Stimulated activated CD4-positive, alpha-beta T cell treated with anti-CD3 and anti-CD28 coated beads, Interleukin-1b, Interleukin-23, amount 100 ng/mL, for 4 hours (primary cell): ENCODE data around the gene MAS1L.

Source experiments
- DNase-seq, 2 donors: peaks; one replicate each; pipeline ENCODE4 v3.0.0-alpha.2; 2020; ENCODE audit warnings: low read depth in 2 of 2

MAS1L gene

GRCh38 chr6:29510202-29510601 lies 22.4 kb upstream of the MAS1L start:
- no peak for DNase-seq

DNA sequence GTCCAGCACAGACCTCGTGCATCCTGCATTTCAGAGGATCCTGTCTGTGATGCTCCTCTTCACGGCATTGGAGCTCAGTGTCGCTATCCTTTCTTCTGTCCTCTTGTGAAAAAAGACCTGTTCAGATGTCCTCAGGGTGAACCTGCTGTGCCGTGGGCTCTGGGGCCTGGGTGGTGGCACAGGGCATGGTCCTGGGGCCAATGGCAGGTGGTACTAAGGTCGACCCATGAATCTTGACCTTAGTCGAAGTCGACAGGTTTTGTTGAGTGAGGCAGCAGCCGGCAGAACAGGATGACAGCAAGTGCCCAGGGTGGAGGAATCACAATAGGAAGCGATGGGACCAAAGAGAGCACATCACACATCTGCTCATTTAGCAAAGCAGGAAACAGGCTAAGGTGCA lies 22.0 kb upstream of the MAS1L start:
- DNase-seq, result no peak

DNA sequence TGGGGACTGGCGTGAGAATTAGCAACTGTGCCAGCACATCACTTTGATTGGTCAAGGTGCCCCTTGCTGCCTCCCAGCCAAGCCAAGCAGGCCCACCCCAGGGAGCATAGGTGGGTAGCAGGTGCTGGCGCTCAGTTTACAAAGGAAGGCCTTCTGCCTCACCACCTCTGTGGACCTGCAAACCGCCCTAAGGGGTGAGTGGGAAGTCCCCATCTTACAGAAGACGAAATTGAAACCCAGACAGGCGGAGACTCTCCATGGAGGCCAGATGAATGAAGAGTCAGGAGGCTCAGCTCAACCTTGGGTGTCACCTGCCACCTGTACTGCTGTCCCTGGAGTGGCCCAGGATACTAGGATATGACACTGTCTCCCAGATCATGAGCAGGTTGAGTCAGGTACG lies 21.5 kb upstream of the MAS1L start:
- no peak for DNase-seq

- no peak for DNase-seq
Measured at GRCh38 chr6:29507319-29507718, 19.6 kb upstream of the MAS1L start.

DNA sequence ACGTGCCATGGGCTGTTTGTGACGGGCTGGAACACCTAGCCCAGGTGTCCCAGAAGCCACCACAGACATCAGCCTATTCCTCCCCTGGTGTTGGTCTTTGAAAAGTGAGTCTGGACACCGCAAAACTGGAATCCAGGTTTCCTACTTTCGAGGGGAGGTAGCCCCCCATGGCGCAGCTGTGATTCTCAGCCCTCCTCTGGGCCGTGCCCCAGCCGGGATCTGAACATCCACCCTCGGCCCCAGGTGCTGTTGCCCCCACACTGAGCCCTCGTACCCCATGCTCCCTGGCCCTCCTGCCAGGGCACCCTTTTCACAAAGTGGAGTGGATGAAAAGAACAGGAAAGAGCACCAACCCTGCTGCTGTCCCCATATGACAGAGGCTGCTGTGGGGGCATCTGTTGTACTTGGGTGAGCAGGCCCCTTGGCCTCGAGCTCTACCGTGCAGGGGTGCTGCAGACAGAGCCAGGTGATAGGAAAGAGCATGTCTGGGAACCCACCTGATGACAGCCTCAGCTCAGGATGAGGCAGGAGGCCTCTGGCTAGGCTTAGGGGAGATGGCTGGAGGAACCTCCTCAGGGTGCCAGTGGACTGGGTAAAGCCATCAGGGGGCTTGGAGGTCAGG lies 18.8 kb upstream of the MAS1L start:
- DNase-seq, result no peak

DNA sequence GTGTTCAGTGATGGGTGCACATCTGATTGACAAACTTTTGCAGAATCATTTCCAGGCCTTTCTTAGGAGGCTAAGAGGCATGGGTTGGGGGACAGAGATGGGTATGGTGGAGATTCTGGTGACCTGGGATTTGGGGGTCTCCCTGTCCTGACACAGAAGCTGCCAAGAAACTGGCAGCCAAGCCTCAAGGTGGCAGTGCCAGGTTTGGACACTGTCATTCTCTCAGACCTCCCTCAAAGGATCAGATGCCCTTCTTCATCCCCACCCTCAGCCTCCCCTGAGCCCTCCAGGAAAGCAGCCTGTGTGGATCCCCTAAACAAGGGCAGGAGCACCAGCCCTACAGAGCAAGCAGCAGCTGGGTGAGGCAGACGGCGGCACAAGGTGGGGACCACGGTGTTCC lies 18.1 kb upstream of the MAS1L start:
- no peak for DNase-seq

GRCh38 chr6:29504961-29505360 lies 17.2 kb upstream of the MAS1L start:
- no peak for DNase-seq

DNA sequence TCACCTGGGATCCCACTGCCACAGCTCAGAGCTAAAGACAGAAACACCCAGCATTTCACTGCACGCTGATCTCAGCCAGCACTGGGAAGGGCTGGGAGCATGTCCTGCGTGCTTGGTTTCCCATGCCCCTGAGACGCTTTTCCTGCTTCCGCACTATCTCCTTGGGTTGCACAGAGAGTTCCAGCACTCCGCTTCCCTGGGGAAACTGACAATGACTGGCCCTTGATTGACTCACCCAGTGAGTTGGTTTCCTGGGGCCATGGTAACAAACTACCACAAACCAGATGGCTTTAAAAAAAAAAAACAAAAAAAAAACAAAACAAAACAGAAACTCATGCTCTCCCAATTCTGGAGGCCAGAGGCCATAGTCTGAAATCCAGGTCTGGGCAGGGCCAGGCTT lies 14.8 kb upstream of the MAS1L start:
- DNase-seq, result no peak

DNA sequence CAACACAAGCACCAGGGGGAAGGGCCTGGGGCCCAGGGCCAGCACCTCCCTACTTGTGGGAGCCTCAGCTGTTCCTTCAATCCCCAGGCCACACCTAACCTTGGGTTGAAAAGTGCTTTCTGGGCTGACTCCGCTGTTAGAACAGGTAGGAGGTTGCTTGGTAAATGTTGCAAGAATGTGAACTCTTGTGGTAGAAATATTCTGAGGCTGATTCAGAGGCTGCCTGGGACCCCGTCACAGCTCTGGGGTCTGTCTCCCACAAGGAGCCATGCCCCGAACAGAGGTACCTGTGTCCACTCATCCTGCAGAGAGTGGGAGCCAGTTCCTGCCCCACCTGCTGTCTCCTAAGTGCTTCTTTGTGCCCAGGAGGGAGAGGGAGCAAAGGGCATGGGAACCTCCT lies 14.4 kb upstream of the MAS1L start:
- DNase-seq, result no peak

DNA sequence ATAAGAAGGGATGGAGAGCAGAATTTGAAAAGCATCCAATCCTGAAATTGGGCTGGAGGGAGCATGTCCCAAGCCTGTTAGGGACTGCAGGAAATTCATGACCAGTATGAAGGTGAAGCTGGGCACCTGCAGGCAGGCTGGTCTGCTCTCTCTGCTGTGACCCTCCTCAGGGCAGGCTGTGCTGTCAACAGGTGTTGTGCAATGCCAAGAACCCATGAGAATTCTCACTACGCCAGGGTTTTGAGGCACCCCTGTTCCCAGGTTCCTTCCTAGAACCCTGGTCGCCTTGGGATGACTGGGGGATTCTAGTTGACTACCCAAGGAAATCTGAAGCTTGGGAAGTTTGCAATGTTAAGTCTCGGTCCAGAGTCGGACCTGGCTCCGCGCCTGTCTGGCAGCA lies 13.3 kb upstream of the MAS1L start:
- DNase-seq, result no peak

GRCh38 chr6:29500594-29500993 lies 12.8 kb upstream of the MAS1L start:
- no peak for DNase-seq

DNA sequence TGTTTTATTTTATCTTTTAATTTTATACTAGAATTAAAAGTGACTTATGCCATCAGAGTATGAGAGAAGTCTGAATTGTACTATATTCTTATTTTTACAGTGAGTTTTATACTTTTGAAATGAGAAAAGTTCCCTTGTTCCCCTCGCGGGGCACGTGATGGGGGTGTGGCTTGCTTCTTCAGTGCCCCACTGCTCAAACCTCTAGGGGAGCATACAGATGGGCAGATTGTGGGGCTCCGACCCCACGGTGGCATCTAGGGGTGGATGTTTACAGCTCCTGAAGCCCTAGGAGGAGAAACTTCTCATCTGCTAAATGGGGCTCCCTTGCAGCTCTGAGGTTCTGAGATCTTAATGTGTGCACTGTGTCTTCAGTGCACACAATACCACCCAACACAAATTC lies 11.9 kb upstream of the MAS1L start:
- no peak for DNase-seq

- DNase-seq, result no peak
Measured at GRCh38 chr6:29496961-29497360, 9.2 kb upstream of the MAS1L start.

- no peak for DNase-seq
Measured at GRCh38 chr6:29495571-29495970, 7.8 kb upstream of the MAS1L start.

- no peak for DNase-seq
Measured at GRCh38 chr6:29494131-29494530, 6.4 kb upstream of the MAS1L start.

- DNase-seq, result no peak
Measured at GRCh38 chr6:29493261-29493660, 5.5 kb upstream of the MAS1L start.

- no peak for DNase-seq
Measured at GRCh38 chr6:29491574-29491973, 3.8 kb upstream of the MAS1L start.

- DNase-seq, result no peak
Measured at GRCh38 chr6:29490552-29490951, 2.8 kb upstream of the MAS1L start.

DNA sequence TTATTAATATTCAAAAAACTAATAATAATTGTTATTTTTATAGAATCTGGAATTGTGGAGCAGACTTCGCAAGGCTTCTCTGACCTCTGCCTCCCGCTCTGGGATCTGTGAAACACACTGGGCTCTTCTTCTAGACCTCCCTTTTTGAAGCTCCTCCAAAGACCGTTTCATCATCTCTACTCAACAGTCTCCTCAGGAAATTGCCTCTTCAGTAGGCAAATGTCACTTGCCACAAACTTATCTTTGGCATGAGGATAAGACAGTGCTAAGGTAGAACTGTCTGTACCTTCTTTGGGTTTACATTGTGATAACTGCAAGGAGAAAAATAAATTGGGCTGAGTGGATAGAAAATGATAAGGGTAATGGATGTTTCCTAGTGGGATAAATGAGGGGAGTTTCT lies 2.3 kb upstream of the MAS1L start:
- no peak for DNase-seq

DNA sequence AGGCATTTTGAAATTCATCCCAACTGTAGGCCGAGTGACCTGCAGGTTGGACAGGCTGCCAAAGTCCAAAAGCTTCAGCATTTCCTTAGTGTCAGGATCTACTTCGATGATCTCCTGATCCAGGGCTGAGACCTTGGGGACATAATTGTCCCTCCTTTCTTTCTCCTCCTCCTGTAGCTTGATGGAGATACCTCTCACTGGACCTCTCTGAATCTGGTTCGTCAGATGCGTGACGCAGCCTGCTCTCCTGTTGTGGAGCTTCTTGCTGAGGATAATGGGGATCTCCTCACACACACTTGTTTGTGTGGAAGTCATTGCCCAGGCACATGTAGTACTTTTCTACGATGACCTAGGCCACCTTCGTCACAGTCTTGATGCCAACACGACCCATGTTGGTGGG lies 1.5 kb upstream of the MAS1L start:
- DNase-seq, result no peak

DNA sequence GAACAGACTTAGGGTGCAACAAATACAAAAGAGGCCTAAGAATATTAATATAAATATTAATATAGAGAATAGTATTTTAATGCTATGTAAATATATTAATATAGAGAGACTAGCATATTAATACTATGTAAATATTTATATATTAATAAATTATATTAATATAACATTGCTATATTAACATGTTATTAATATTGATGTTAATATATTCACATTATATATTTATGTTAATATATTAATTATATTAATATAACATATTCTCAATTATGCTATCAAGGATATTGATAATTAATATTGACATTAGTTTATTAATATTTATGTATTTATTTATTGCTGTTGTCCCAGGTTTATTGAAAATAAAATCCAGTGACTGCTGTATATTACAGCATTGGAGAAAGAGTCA lies 1.1 kb upstream of the MAS1L start:
- no peak for DNase-seq

GRCh38 chr6:29487131-29487530 lies 625 bp downstream of the MAS1L start:
- no peak for DNase-seq

- DNase-seq, result no peak
Measured at GRCh38 chr6:29486577-29486976, 1.2 kb downstream of the MAS1L start.

GRCh38 chr6:29483735-29484134 lies 4.0 kb downstream of the MAS1L start:
- no peak for DNase-seq

DNA sequence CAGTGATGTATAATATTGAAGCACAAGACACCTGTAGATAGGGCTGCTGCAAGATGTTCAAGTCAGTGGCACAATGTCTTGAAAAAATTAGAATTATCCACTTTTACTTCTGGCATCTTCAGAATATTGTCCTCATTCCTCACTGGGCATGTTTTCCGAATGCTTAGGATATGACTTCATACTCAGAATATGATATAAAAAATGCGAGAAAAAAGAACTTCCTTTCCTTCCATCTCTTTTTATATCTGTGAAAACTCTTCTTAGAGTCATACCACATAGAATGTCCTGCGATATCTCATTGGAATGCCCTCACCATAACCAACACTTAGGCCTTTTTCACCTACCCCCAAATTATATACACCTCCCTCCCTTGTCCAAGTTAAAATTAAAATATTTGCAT lies 4.6 kb downstream of the MAS1L start:
- DNase-seq, result no peak
